Measurements from ENCODE around the gene OR10G8.
A peak's percentile ranks its signal among the peaks of the same experiment; 100 is the strongest.
"Not testable (repeated sequence)": the region's sequence is repeated elsewhere in the genome, so short reads cannot be mapped to it uniquely, and the experiment has no call there.

Gene OR10G8, protein sequence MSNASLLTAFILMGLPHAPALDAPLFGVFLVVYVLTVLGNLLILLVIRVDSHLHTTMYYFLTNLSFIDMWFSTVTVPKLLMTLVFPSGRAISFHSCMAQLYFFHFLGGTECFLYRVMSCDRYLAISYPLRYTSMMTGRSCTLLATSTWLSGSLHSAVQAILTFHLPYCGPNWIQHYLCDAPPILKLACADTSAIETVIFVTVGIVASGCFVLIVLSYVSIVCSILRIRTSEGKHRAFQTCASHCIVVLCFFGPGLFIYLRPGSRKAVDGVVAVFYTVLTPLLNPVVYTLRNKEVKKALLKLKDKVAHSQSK

DNA sequence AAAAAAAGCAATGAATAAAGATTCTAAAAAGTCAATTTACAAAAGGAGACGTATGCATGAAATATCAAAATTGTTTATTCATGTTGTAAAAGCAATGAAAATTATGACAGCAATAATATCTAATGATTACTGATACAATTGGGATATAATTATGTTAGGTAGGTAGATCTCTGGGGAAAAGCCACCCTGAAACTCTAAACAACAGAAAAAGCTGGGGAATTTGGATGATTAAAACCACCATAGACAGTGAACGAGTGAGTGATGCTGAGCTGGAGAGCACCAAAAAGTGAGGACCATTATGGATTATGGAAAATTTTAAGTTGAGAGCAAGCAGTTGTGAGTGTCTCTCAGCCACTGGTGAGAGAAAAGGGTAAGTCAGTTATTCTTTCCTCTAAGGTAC, at the start of gene OR10G8:
Gene OR10G8 (plus strand): TSS at position 301 of the 400 bp plus-strand sequence. CDS start 2,825 bp downstream, outside the sequence.
- DNase-seq = no peak

DNA sequence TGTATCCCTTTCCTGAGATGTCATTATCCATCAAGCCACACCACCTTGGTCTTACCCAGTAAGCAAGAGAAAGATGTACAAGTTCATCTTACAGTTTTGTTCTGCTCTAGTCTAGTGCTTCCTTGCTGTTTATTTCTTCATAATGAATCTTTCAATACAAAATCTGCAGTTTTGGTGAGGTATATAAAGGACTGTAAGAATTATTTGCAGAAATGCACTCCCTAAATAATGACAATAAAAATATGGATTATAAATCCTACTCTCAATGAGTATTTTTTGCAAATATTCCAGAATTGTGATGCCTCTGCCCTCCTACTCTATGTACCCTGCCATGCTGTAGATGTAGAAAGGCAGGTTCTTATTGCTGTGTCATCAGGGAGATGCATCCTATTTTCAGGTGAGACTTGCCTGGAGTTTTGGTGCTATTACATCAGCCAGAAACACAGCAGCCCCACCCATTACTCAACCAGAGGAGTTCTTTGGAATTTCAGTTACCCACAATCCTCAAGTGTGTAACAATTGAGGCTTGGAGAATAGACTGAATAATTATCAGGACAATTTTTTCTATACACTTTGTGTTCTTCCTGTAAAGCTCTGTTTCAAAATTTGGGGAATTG, 48.8 kb upstream of the OR10G8 start, which contains the start of gene OR10S1:
Gene OR10S1 (minus strand): TSS at position 51 of the 617 bp plus-strand sequence. CDS start 117 bp downstream, outside the sequence.
- no peak for DNase-seq

DNA sequence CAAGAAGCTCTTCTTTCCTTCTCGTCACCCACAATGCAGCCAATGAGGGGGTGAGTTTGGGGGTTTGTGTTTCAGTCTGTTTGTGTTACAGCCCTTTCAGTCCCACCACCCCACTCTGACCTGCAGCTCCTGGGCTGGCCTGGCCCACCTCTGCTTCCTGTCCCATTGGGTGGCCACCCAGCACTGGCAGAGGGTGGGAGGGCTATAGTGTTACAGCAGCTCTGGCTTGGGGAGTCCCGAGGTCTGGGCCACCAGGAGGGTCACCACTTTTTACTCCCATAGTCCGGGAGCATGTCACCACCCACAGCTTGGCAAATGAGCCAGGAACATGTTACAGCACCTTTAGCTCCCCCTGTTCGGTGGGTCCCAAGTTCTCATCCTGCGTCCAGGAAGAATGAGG, 47.3 kb upstream of the OR10G8 start:
- no peak for DNase-seq

DNA sequence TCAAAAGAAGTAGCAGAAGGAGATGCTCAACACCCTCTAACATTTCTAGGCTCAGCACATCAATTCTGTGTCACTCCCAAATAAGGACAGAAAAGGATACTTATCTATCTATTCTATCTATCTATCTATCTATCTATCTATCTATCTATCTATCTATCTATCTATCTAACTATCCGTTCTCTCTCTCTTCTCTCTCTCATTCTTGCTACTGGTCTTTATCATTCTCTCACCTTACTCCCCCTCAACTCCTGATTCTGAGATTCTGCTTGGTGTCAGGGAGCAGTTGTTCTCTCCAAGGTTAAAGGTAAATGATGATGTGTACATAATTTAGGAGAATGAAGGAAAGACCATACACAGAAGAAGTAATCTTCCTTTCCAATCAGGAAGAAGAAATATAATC, 31.5 kb upstream of the OR10G8 start, which contains the start of gene OR10G6:
Gene OR10G6 (minus strand): TSS at position 43 of the 400 bp plus-strand sequence. CDS start 0 bp downstream, at position 43.
- no peak for DNase-seq

DNA sequence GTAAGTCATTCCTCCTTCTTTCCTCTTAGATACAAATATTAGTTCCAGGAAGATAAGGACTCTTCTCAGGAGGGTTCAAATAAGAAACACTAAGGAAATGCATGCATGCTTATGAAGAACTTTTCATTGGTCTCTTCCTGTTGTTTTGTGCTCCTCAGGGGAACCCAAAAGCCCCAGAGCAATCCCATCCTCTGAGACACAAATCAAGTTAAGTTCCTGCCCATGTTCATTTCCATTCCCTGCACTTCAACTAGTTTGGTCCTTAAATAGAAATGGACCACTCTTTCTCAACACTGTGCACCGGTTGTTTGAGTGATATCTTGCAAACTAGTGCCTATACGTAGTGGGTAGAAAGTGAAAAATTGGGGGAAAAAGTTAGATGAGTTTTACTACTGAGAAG, 13.9 kb upstream of the OR10G8 start, which contains the start of gene OR10G4:
Gene OR10G4 (plus strand): TSS at position 301 of the 400 bp plus-strand sequence. CDS start 2,578 bp downstream, outside the sequence.
- DNase-seq = no peak

DNA sequence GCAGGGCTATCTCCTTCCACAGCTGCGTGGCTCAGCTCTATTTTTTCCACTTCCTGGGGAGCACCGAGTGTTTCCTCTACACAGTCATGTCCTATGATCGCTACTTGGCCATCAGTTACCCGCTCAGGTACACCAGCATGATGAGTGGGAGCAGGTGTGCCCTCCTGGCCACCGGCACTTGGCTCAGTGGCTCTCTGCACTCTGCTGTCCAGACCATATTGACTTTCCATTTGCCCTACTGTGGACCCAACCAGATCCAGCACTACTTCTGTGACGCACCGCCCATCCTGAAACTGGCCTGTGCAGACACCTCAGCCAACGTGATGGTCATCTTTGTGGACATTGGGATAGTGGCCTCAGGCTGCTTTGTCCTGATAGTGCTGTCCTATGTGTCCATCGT, 10.8 kb upstream of the OR10G8 start:
- not testable (repeated sequence) for DNase-seq

DNA sequence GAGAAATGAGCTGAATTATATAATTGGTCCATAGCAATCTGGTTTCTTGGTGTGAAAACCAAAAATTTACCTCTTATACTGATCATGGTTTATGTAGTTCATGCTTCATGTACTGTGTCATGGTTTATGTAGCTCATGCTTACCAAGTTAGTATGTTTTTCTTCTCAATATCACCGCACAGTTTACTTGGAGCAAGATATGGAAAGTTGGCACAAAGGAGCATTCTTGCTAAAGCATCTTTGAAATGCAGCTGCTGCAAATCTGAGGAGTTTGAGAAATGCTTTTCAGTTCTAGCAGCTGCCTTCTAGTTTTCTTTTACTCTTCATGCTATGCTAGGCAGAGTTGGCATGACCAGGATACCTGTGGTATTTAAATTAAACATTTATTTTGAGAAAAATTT, 10.1 kb downstream of the OR10G8 start:
- no peak for DNase-seq

DNA sequence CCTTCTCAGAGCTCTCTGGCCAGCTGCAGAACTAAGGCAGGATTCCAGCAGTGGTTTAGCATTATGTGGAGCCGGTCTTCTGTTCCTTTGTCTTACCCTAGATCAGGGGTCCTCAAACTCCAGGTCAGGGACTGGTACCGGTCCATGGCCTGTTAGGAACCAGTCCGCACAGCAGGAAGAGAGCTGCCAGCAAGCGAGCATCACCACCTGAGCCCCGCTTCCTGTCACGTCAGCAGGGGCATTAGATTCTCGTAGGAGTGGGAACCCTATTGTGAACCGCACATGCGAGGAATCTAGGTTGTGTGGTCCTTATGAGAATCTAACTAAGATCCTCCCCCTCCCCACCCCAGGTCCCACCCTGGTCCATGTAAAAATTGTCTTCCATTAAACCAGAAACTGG, 13.0 kb downstream of the OR10G8 start:
- DNase-seq = no peak

DNA sequence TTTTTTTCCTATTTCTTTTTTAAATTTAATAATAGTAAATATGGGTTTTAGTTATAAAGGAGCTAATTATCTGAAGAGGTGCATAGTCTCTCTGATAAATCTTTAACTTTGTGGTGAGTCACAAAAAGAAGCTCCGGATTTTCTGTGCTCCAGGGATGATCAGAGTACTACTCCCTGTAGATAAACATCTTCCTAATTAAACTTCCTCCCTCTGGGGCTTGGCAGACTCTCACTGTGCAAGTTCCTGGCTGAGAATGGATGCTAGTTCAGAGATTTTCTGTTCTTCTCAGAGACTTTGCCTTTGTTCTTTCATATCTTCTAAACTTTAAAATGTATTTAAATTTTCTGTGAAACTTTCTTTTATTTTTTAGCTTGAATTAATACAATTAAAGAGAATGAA, 14.7 kb downstream of the OR10G8 start, which contains the start of gene OR10G7:
Gene OR10G7 (minus strand): TSS at position 72 of the 400 bp plus-strand sequence. CDS start 2,324 bp downstream, outside the sequence.
- no peak for DNase-seq

DNA sequence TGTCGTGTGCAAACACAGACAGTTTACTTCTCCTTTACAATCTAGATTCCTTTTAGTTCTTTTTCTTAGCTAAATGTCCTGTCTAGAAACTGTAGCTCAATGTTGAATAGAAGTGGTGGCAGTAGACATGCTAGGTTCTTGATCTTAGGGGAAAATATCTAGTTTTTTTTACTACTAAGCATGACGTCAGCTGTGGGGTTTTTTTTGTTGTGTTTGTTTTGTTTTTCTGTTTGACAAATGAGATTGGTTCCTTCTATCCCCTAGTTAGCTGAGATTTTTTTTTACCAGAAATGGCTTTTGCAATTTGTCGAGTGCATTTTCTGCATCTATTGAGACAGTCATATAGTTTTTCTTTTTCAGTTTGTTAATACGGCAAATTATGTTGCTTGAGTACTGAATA, 16.8 kb downstream of the OR10G8 start:
- no peak for DNase-seq

DNA sequence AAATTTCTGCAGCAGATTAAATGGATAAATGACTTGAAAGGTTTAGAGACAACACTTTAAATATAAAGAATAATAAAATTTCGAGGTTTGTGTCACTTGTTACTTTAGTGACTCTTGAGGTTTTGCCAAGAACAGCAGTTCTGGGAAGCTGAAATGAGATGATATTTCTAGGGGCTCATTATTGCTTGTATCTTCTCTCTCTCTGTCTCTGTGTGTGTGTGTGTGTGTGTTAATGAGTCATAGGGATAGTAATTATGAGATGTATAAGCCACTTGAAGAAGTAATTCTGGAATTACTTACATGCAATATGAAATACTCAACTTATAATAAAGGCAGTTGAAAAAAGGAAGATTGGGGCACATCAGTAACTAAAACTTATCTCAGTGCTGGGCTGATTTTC, 24.1 kb downstream of the OR10G8 start:
- DNase-seq = no peak

DNA sequence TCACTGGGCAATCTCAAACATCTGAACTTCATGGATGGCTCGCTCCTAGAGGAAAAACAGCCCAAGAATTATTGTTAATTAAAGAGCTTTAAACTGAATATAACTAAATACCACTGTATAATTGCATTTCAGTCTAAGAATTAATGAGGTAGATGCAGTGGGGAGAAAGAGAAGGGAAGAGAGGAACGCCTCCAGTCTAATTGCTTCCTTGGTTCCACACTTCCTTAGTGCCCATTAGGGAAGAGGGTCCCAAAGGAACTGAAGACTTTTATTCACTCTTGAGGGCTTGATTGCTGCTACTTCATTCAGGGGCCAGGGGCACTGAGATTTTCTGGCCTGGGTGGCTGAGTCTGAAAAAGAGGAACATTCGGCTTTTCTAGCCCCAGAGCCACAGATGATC, 26.4 kb downstream of the OR10G8 start:
- no peak for DNase-seq

DNA sequence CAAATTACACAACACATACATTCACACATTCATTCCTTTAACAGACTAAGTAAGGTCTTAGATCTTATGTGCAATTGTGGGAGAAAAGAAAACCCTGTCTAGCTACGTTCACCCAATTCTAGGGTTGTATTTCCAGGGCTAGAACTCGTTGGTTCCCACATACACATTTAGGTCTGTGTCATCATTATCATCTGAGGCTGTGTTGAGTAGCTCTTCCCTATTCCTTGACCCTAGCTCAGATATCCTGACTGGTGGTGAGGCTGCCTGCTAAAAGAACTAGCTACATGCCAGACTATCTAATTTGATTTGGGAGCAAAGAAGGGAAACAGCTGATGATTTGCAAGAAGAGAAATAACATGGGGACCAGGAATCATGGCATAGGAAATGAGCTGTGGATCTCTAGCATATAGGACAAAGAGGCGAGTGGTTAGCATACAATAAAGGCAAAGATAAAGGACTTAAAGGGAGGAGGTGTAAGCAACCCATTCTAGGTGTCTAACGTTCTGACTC, 42.1 kb downstream of the OR10G8 start:
- DNase-seq = no peak

DNA sequence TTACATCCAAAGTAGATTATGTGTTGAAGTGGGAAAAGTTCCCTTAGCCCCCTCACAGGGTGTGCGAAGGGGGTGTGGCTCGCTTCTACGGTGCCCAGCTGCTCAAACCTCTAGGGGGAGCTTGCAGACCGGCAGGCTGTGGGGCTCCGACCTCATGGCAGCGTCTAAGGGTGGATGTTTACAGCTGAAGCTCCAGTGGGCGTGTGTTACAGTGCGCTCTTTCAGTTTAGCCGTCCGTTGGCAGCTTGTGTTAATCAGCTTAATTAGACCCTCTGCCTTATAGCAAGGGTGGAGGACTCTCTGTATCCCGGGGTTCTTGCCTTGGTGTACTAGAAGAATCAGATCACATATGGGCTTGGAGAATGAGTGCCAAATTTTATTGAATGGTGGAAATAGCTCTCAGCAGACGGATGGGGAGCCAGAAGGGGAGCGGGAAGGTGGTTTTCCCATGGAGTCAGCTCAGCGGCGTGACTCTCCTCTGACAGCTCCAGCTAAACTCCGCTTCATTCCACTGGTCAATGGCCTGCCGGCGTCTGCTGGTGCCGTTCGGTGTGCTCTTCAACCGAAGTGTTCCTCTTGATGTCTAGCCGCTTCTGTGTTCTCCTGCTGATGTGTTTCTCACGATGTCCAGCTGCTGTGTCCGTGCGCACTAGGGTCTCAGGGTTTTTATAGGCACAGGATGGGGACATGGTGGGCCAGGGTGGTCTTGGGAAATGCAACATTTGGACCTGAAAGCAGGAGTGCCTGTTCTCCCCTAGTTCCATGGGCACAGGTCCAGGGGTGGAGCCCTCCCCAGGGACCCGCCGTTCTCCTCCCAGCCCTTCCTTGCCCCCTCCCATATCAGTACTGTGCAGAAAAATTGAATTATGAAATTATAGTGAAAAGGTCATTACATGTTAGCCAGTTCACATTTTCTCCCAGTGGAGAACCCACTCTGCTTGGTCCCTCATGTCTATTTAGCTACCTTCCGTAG, 43.1 kb downstream of the OR10G8 start:
- peak; percentile 25 for DNase-seq

DNA sequence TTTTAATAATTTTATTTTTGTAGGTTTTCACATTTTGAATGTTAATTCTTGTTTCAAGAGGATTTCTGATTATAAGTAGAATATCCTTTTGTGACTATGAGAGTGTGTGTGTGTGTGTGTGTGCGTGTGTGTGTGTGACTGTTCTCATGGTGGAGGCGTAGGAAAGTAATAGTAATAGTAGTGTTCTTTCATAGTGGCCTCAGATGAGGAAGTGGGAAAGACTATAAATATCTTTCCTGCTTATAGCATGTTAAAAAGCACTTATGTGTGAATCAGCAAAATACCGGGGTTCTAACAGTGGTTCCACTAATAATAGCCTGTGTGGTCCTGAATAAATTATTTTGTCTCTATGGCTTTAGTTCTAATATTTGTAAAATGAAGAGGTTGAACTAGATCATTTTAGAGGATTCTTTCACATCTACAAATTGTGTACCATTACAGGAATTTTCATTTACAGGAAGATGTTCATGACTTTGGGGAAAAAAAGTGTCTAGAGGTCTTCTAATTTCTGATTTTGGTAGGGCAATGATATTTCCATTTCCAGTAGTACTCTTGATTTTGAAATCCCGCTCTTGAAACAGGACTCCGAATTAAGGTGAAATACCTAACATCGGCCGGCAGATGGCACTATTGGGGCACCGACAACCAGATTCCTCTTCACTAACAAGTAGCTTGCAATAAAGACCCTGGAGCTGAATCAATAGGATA, 44.5 kb downstream of the OR10G8 start:
- peak; percentile 61 for DNase-seq

DNA sequence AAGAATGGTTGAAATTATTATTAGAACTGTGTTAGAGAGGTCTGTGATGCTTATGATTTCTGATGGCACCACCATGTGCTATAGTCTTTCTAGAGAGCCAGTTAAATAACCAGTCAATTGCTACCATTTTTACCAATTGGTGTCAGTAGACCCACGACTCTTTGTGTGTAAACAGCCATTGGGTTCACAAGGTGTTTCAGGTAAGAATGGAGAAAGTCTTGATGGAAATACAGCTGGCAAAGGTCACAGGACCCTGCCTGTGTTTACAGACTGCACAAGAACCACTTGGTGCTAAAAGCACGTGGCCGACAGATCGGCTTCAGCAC, 45.0 kb downstream of the OR10G8 start:
- DNase-seq = no peak

DNA sequence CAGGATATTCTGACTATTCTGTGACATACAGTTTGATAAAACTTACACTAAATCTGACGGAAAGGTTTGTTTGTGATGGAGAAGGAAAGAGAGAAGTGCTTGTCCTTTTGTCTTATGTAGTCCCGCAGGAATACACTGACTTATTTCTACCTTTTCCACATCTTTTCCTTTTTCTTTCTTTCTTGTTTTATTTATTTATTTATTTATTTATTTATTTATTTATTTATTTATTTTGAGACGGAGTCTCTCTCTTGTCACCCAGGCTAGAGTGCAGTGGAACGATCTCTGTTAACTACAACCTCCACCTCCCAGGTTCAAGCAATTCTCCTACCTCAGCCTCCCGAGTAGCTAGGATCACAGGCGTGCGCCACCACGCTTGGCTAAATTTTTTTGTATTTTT, 45.5 kb downstream of the OR10G8 start:
- DNase-seq = no peak

DNA sequence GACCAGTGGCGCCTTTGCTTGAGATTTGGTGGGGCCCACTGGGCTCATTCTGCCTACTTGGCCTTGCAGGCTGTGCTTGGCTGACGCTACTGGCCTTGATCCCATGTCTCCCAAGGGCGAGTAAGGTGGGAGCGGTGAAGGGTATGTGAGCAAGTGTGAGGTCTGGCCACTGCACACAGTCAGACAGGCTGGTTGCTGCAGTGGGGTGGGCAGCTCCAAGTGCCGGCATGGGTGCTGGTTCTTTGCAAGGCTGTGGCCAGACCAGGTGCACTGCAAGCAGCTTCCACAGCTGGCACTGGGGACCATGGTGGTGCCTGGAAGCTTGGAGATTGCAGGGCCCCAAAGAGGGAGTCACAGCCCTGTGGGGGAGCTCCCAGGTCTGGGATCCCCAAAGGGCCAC, 48.0 kb downstream of the OR10G8 start:
- DNase-seq = no peak

DNA sequence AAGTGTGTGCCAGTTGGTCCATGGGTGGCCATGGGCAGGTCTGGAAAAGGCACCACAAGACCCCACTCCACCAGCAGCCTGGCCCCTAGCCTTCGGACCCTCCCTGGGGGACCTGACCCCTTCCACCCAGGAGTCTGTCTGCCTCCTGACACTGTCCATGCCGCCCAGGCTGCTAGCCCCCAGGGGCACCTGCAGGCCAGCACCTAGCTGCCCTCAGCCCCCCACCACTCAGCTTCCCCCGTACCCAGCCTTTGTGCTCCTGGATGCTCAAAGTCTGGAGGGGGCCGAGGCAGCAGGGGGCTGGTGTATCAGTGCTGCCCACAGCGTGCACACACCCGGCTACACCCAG, 48.9 kb downstream of the OR10G8 start:
- no peak for DNase-seq

DNA sequence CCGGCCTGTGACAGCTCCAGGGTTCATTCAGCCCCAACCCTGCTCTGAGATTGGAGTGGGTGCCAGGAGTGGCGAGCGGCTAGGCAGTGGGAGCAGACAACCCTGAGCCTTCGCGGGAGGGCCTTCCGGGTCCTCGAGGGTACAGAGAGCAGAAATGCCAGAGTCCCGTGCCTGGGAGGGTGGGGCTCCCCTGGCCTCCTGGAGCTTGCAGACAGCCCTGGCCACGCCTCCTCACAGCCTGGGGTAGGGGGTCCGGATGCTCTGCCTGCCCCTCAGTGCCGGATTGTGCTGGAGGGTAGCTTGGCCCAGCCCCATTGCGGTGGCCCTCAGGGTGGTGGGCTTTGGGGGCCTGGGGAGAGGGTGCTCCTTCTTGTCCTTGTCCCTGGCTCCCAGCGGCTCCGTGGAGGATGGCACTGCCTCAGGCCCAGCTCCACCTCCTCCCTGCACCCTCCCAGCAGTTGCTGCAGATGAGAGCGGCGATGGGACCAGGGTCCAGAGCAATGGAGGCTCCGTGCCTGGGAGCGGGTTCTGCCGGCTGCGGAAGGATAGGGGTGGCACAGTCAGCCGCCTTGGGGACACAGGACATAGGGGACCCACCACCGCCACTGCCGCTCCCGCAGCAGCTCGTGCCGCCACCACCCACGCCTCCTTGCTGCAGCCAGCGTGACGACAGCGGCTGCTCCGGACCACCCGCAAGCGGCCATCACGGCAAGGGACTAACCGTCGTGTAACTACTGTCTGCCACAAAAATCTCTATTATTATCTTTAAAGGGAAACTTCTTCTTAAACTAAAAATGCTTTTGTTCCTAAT, 49.4 kb downstream of the OR10G8 start:
- no peak for DNase-seq

DNA sequence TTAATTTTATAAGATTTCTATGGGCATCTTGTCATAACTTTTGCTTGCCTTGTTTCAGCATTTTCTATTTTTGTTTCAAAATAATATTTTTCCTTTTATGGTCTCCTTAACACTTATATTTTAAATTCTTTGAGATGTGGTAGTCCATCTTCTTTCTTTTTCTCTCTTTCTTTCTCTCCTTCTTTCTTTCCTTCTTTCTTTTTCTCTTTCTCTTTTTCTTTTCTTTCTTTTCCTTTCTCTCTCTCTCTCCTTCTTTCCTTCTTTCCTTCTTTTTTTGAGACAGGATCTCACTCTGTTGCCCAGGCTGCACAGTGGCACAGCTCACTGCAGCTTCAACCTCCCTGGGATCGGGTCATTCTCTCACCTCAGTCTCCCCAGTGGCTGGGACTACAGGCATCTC, 50.7 kb downstream of the OR10G8 start:
- no peak for DNase-seq
